ENCODE measurements around the gene LGALS12.
A peak's percentile ranks its signal among the peaks of the same experiment; 100 is the strongest.

Gene LGALS12

DNA sequence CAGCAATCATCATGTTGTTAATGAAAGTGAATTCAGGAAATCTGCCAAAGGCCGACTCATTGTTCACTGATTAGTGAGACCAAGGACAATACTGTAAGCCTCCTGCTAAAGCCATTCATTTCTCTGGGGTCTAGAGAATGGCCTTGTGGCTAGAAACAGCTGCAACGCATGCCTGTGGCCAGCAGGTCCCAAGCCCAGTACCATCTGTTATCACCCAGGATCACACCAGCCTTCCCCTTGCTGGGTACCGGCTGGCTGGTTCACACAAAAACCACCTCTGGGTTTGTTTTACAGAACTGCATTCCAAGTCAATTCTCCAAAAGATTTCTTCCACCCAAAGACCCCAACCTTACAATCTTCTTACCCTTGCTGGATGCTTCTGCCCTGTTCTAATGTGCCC lies 16.0 kb upstream of the LGALS12 start:
- Histone ChIP-seq H3K36me3 (ENCODE audit: control insufficient read depth in 5 of 5, insufficient read depth in 5 of 5, low read length in 5 of 5) (peaks cover 0 to 10% (median 0%) of the 10 kb centered on the region in 5 donors), H3K4me3 (ENCODE audit: low read depth in 1 of 5, low read length in 5 of 5) (peak overlapping the region; percentile 66 to 82 (median 72)), H3K9ac (ENCODE audit: low read length in 5 of 5) (peak overlapping the region in 4 of 5 donors; percentile 28 to 88 (median 60)), H3K27ac (ENCODE audit: low read depth, low read length) (peak overlapping the region; percentile 87), H3K27me3 (ENCODE audit: control insufficient read depth in 5 of 5, insufficient read depth in 4 of 5, low read length in 5 of 5) (no peaks in the 10 kb centered on the region), H3K9me3 (ENCODE audit: control insufficient read depth in 5 of 5, low read length in 5 of 5) (peaks cover 0 to 13% (median 4%) of the 10 kb centered on the region in 5 donors), H3K4me1 (ENCODE audit: control insufficient read depth in 5 of 5, insufficient read depth in 5 of 5, low read length in 5 of 5) (peaks cover 0 to 64% (median 31%) of the 10 kb centered on the region in 5 donors)

DNA sequence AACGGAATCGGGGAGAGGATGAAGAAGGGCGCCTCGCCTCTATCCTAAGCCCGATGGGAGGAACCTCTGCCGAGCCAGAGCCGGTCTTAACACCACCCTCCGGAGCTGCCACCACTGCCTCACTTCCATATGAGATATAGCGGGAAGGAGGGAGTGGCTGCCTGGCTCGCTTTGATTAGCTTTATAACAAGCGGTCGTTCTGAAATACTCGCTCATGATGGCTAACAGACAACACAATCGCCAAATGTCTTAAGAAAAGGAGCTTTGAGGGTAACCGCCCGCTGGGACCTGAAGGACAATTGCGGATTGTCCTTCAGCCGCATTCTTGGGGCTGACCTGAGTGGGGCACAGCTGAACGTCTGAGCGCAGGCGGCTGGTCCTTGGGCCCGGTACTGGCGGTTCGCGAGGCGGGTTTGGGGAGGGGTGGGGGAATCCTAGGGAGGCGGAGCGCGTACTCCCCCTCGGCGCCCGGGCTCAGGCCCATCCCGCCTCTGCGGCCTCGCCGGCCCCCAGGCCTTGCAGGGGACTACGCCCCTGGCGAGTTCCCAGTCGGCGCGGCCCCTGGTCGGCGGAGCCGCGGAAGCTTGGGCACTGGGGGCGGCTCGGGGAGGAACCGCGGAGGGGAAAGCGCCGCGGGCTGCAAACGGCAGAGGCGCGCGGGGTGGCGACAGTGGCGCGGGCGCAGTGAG lies 15.2 kb upstream of the LGALS12 start, which contains the start of gene PLAAT5:
TSS of gene PLAAT5 (minus strand) at position 617 of the 689 bp plus-strand sequence. CDS start at position 484, 133 bp downstream.
- peaks cover 0 to 6% (median 2%) of the 10 kb centered on the region in 5 donors for H3K9me3 ChIP-seq (ENCODE audit: control insufficient read depth in 5 of 5, low read length in 5 of 5)
- H3K27ac ChIP-seq (ENCODE audit: low read depth, low read length) = peak within 1 kb of the TSS; percentile 87
- peaks cover 0 to 9% (median 0%) of the 10 kb centered on the region in 5 donors for H3K36me3 ChIP-seq (ENCODE audit: control insufficient read depth in 5 of 5, insufficient read depth in 5 of 5, low read length in 5 of 5)
- peak within 1 kb of the TSS; percentile 31 to 88 (median 75) for H3K9ac ChIP-seq (ENCODE audit: low read length in 5 of 5)
- H3K4me3 ChIP-seq (ENCODE audit: low read depth in 1 of 5, low read length in 5 of 5) = peak within 1 kb of the TSS; percentile 66 to 82 (median 78)
- no peaks in the 10 kb centered on the region for H3K27me3 ChIP-seq (ENCODE audit: control insufficient read depth in 5 of 5, insufficient read depth in 4 of 5, low read length in 5 of 5)
- peaks cover 0 to 72% (median 34%) of the 10 kb centered on the region in 5 donors for H3K4me1 ChIP-seq (ENCODE audit: control insufficient read depth in 5 of 5, insufficient read depth in 5 of 5, low read length in 5 of 5)

DNA sequence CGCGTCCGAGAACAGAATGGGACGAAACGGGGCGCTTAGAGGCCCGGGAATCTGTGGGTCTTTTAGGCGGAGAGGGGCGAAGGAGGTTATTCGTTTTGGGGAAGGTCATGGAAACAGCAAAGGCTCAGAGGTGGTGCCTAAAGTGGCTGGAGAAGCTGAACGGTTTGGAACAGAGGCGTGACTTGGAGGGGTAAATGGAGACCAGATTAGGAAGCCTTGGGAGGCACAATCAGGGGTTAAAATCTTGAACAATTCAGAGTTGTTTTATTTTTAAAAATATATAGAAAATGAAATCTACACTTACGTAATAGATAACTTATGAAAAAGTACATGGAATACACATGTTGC lies 14.7 kb upstream of the LGALS12 start:
- H3K9ac ChIP-seq (ENCODE audit: low read length in 5 of 5) = peak overlapping the region; percentile 31 to 88 (median 75)
- no peaks in the 10 kb centered on the region for H3K27me3 ChIP-seq (ENCODE audit: control insufficient read depth in 5 of 5, insufficient read depth in 4 of 5, low read length in 5 of 5)
- H3K36me3 ChIP-seq (ENCODE audit: control insufficient read depth in 5 of 5, insufficient read depth in 5 of 5, low read length in 5 of 5) = peaks cover 0 to 4% (median 0%) of the 10 kb centered on the region in 5 donors
- peaks cover 0 to under 1% (median 0%) of the 10 kb centered on the region in 5 donors for H3K9me3 ChIP-seq (ENCODE audit: control insufficient read depth in 5 of 5, low read length in 5 of 5)
- peaks cover 0 to 77% (median 35%) of the 10 kb centered on the region in 5 donors for H3K4me1 ChIP-seq (ENCODE audit: control insufficient read depth in 5 of 5, insufficient read depth in 5 of 5, low read length in 5 of 5)
- peak overlapping the region; percentile 87 for H3K27ac ChIP-seq (ENCODE audit: low read depth, low read length)
- H3K4me3 ChIP-seq (ENCODE audit: low read depth in 1 of 5, low read length in 5 of 5) = peak overlapping the region; percentile 66 to 82 (median 78)

DNA sequence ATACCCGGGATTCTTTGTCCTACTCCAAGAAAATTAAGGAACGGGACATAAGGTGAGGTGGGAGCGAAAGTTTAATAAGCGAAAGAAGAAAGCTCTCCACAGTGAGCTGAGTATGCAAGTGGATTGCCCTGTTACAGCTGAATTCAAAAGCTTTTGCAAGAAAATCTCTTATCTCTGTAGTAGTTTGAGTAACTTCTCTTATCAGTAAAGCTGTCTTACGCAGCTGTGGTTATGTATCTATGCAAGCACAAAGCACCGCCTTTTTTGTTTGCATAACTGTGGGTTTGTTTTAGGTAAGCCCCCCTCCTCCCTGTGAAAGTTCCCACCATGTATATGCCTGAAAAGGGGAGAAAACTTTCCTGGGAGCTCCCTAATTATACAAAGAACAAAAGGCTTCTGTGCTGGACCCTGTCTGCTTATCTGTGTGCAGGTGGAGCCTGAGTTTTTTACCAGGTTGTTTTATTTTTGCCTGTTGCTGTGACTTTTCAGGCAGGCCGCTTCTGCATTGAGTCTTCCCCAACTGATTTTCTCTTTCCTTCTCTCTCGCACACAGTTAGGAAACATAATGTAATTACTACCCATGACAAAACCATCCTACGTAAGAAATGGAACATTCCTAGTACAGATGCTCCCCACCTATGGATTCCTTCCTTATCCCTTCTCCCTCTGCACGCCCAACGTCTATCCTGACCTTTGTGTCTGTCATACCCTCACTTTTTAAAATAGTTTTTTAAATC lies 14.1 kb upstream of the LGALS12 start:
- peak overlapping the region; percentile 87 for H3K27ac ChIP-seq (ENCODE audit: low read depth, low read length)

DNA sequence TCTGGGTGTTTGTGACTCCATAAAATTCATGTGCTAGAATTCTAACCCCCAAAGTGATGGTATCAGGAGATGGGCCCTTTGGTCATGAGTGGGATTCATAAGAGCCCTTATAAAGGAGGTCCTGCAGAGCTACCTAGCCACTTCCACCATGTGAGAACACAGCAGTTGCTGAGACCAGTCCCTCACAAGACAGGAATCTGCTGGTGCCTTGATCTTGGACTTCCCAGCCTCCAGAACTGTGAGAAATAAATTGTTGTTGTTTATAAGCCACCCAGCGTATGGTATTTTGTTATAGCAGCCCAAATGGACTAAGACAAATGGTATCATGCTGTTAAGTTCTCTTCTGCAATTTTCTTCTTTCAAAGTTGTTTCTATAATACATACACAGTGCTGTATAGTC lies 13.4 kb upstream of the LGALS12 start:
- H3K9ac ChIP-seq (ENCODE audit: low read length in 5 of 5) = no peak overlapping the region
- H3K36me3 ChIP-seq (ENCODE audit: control insufficient read depth in 5 of 5, insufficient read depth in 5 of 5, low read length in 5 of 5) = no peaks in the 10 kb centered on the region
- H3K4me3 ChIP-seq (ENCODE audit: low read depth in 1 of 5, low read length in 5 of 5) = no peak overlapping the region
- H3K9me3 ChIP-seq (ENCODE audit: control insufficient read depth in 5 of 5, low read length in 5 of 5) = no peaks in the 10 kb centered on the region
- peaks cover 0 to 74% (median 39%) of the 10 kb centered on the region in 5 donors for H3K4me1 ChIP-seq (ENCODE audit: control insufficient read depth in 5 of 5, insufficient read depth in 5 of 5, low read length in 5 of 5)
- no peaks in the 10 kb centered on the region for H3K27me3 ChIP-seq (ENCODE audit: control insufficient read depth in 5 of 5, insufficient read depth in 4 of 5, low read length in 5 of 5)
- H3K27ac ChIP-seq (ENCODE audit: low read depth, low read length) = peak overlapping the region; percentile 87

More for the DNA sequence above, 14.1 kb upstream of the LGALS12 start:
- no peaks in the 10 kb centered on the region for H3K27me3 ChIP-seq (ENCODE audit: control insufficient read depth in 5 of 5, insufficient read depth in 4 of 5, low read length in 5 of 5)
- H3K9ac ChIP-seq (ENCODE audit: low read length in 5 of 5) = peak overlapping the region; percentile 31 to 88 (median 75)
- no peaks in the 10 kb centered on the region for H3K36me3 ChIP-seq (ENCODE audit: control insufficient read depth in 5 of 5, insufficient read depth in 5 of 5, low read length in 5 of 5)
- H3K4me3 ChIP-seq (ENCODE audit: low read depth in 1 of 5, low read length in 5 of 5) = peak overlapping the region; percentile 66 to 82 (median 78)
- H3K4me1 ChIP-seq (ENCODE audit: control insufficient read depth in 5 of 5, insufficient read depth in 5 of 5, low read length in 5 of 5) = peaks cover 0 to 79% (median 39%) of the 10 kb centered on the region in 5 donors
- no peaks in the 10 kb centered on the region for H3K9me3 ChIP-seq (ENCODE audit: control insufficient read depth in 5 of 5, low read length in 5 of 5)

DNA sequence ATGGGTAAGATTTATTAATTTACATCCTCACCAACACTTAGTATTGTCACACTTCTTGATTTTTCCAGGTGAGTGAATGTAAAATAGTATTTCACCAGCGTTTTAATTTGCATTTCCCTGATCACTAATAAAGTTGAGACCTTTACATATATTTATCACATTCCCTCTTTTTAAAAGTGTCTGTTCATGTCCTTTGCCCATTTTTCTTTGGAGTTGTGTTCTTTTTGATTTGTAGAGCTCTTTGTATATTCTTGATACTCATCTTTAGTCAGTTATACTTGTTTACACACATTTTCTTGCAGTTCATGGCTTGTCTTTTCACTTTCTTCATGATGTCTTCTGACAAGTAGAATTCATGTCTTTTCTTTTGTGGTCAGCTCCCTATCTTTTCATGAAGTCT lies 12.8 kb upstream of the LGALS12 start:
- no peaks in the 10 kb centered on the region for H3K27me3 ChIP-seq (ENCODE audit: control insufficient read depth in 5 of 5, insufficient read depth in 4 of 5, low read length in 5 of 5)
- H3K4me1 ChIP-seq (ENCODE audit: control insufficient read depth in 5 of 5, insufficient read depth in 5 of 5, low read length in 5 of 5) = peaks cover 0 to 69% (median 39%) of the 10 kb centered on the region in 5 donors
- no peaks in the 10 kb centered on the region for H3K9me3 ChIP-seq (ENCODE audit: control insufficient read depth in 5 of 5, low read length in 5 of 5)
- no peaks in the 10 kb centered on the region for H3K36me3 ChIP-seq (ENCODE audit: control insufficient read depth in 5 of 5, insufficient read depth in 5 of 5, low read length in 5 of 5)
- H3K4me3 ChIP-seq (ENCODE audit: low read depth in 1 of 5, low read length in 5 of 5) = no peak overlapping the region
- H3K9ac ChIP-seq (ENCODE audit: low read length in 5 of 5) = no peak overlapping the region
- peak overlapping the region; percentile 5 for H3K27ac ChIP-seq (ENCODE audit: low read depth, low read length)

DNA sequence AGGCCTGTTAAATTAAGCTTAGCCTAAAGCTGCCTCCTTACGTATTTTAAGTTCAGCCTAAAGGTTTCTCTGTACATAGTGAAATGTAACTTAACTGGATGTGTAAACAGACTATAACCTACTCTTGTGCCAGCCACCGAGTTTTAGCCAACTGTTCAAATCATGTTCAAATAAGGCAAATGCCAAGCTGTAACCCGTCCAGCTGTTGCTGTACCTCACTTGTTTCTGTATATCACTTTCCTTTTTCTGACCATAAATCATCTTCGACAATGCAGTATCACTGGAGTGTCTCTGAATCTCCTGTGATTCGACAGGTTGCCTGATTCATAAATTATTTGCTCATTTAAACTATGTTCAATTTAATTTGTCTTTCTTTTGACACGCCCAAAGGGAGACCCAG lies 10.9 kb upstream of the LGALS12 start:
- peaks cover 0 to 55% (median 29%) of the 10 kb centered on the region in 5 donors for H3K4me1 ChIP-seq (ENCODE audit: control insufficient read depth in 5 of 5, insufficient read depth in 5 of 5, low read length in 5 of 5)
- H3K9me3 ChIP-seq (ENCODE audit: control insufficient read depth in 5 of 5, low read length in 5 of 5) = peaks cover 0 to 4% (median 3%) of the 10 kb centered on the region in 5 donors
- no peaks in the 10 kb centered on the region for H3K36me3 ChIP-seq (ENCODE audit: control insufficient read depth in 5 of 5, insufficient read depth in 5 of 5, low read length in 5 of 5)
- H3K4me3 ChIP-seq (ENCODE audit: low read depth in 1 of 5, low read length in 5 of 5) = no peak overlapping the region
- H3K27me3 ChIP-seq (ENCODE audit: control insufficient read depth in 5 of 5, insufficient read depth in 4 of 5, low read length in 5 of 5) = no peaks in the 10 kb centered on the region
- H3K27ac ChIP-seq (ENCODE audit: low read depth, low read length) = peak overlapping the region; percentile 73
- peak overlapping the region in 1 of 5 donors; percentile 32 for H3K9ac ChIP-seq (ENCODE audit: low read length in 5 of 5)

DNA sequence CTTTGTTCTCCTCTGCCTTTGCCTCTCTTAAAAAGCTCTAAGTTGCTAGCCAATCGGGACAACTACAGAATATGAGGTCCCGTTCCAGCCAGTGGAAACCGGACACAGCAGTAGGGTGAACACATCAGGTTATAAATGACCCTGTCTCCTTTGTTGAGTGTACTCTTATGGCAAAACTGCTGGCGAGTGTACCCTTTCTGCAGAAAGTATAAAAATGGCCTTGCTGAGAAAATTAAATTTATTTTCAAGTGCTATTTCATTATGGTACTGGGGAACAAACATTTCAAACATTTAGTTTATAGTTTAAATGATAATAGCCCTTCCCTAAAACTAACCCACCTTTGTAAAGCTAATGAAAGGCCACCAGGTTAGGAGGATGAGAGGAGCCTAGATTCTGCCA lies 6.0 kb upstream of the LGALS12 start:
- H3K27me3 ChIP-seq (ENCODE audit: control insufficient read depth in 5 of 5, insufficient read depth in 4 of 5, low read length in 5 of 5) = no peaks in the 10 kb centered on the region
- H3K4me3 ChIP-seq (ENCODE audit: low read depth in 1 of 5, low read length in 5 of 5) = no peak overlapping the region
- H3K9me3 ChIP-seq (ENCODE audit: control insufficient read depth in 5 of 5, low read length in 5 of 5) = peaks cover 0 to 15% (median 4%) of the 10 kb centered on the region in 5 donors
- H3K4me1 ChIP-seq (ENCODE audit: control insufficient read depth in 5 of 5, insufficient read depth in 5 of 5, low read length in 5 of 5) = peaks cover 0 to 33% (median 18%) of the 10 kb centered on the region in 5 donors
- no peaks in the 10 kb centered on the region for H3K36me3 ChIP-seq (ENCODE audit: control insufficient read depth in 5 of 5, insufficient read depth in 5 of 5, low read length in 5 of 5)
- H3K9ac ChIP-seq (ENCODE audit: low read length in 5 of 5) = no peak overlapping the region
- H3K27ac ChIP-seq (ENCODE audit: low read depth, low read length) = no peak overlapping the region

DNA sequence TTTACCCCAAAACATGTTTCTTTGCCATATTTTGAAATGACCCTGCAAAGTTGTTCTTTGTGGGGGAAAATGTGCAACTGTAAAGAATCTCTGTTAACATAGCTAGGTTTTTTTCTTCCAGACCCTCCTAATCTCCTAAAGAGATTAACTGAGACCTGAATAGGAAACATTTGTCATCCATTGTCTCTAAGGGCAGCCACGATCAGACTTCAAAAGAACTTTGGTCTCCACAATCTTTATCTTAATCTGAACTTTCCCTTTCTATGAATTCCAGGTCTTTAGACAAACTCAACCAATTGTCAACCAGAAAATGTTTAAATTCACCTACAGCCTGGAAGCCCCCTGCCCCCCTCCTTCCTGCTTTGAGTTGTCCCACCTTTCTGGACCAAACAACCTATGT lies 4.6 kb upstream of the LGALS12 start:
- no peaks in the 10 kb centered on the region for H3K36me3 ChIP-seq (ENCODE audit: control insufficient read depth in 5 of 5, insufficient read depth in 5 of 5, low read length in 5 of 5)
- no peaks in the 10 kb centered on the region for H3K27me3 ChIP-seq (ENCODE audit: control insufficient read depth in 5 of 5, insufficient read depth in 4 of 5, low read length in 5 of 5)
- H3K9me3 ChIP-seq (ENCODE audit: control insufficient read depth in 5 of 5, low read length in 5 of 5) = peaks cover 0 to 15% (median 4%) of the 10 kb centered on the region in 5 donors
- no peak overlapping the region for H3K4me3 ChIP-seq (ENCODE audit: low read depth in 1 of 5, low read length in 5 of 5)
- no peak overlapping the region for H3K27ac ChIP-seq (ENCODE audit: low read depth, low read length)
- H3K9ac ChIP-seq (ENCODE audit: low read length in 5 of 5) = no peak overlapping the region
- peaks cover 0 to 33% (median 26%) of the 10 kb centered on the region in 5 donors for H3K4me1 ChIP-seq (ENCODE audit: control insufficient read depth in 5 of 5, insufficient read depth in 5 of 5, low read length in 5 of 5)
